Mesenchymal stem cell (in vitro differentiated cells and primary cell): ENCODE measurements around the gene AHSA1.

Experiments
- DNase-seq: peaks from one replicate; pipeline ENCODE4 v3.0.0-alpha.2; 2013
- H2AFZ ChIP-seq: one replicate; pipeline ENCODE4 v1.6.1; 2013; ENCODE audit warnings: low read depth, mild to moderate bottlenecking, control low read depth, inconsistent platforms, low read length, moderate library complexity
- H2AK5ac ChIP-seq: 2 replicates; pipeline ENCODE4 v1.6.1; 2013; ENCODE audit warnings: low read length, moderate library complexity, mild to moderate bottlenecking, inconsistent platforms; ENCODE audit not compliant: severe bottlenecking
- H2BK120ac ChIP-seq: one replicate; pipeline ENCODE4 v1.6.1; 2013; ENCODE audit warnings: low read depth, mild to moderate bottlenecking, inconsistent platforms, low read length, moderate library complexity
- H2BK12ac ChIP-seq, 2 experiments: one replicate each; pipeline ENCODE4 v1.6.1; 2013; ENCODE audit warnings: inconsistent platforms in 2 of 2, low read length in 2 of 2, mild to moderate bottlenecking in 2 of 2, moderate library complexity in 2 of 2, control low read depth in 1 of 2
- H2BK15ac ChIP-seq: one replicate; pipeline ENCODE4 v1.6.1; 2013; ENCODE audit warnings: mild to moderate bottlenecking, low read depth, inconsistent platforms; ENCODE audit not compliant: poor library complexity, severe bottlenecking
- H2BK5ac ChIP-seq: 2 replicates; pipeline ENCODE4 v1.6.1; 2013; ENCODE audit warnings: low read depth, mild to moderate bottlenecking, low read length, control low read depth, inconsistent platforms; ENCODE audit not compliant: poor library complexity, severe bottlenecking
- H3K14ac ChIP-seq, 2 experiments: one replicate each; pipeline ENCODE4 v1.6.1; 2013; ENCODE audit warnings: inconsistent platforms in 2 of 2, low read length in 2 of 2, control low read depth in 1 of 2, mild to moderate bottlenecking in 1 of 2, moderate library complexity in 1 of 2
- H3K18ac ChIP-seq, 2 experiments: one replicate each; pipeline ENCODE4 v1.6.1; 2013; ENCODE audit warnings: inconsistent platforms in 2 of 2, low read length in 2 of 2, control low read depth in 1 of 2, low read depth in 1 of 2, mild to moderate bottlenecking in 1 of 2
- H3K23ac ChIP-seq, 2 experiments: one replicate each; pipeline ENCODE4 v1.6.1; 2013; ENCODE audit warnings: inconsistent platforms in 2 of 2, low read length in 2 of 2, mild to moderate bottlenecking in 2 of 2, moderate library complexity in 2 of 2, control low read depth in 1 of 2
- H3K27ac ChIP-seq: 2 replicates; pipeline ENCODE4 v1.5.1; 2013; ENCODE audit warnings: mild to moderate bottlenecking, moderate library complexity, low read length, control low read depth, inconsistent platforms; ENCODE audit not compliant: poor library complexity, severe bottlenecking
- H3K27me3 ChIP-seq, 2 experiments: 2 replicates each; pipeline versions ENCODE4 v1.6.1 to v1.7.0; 2013; ENCODE audit warnings: low read length in 2 of 2, mild to moderate bottlenecking in 2 of 2, moderate library complexity in 2 of 2, control low read depth in 1 of 2, inconsistent platforms in 1 of 2; ENCODE audit not compliant: control insufficient read depth in 1 of 2, insufficient read depth in 1 of 2
- H3K36me3 ChIP-seq, 2 experiments: 2 replicates each; pipeline versions ENCODE4 v1.6.1 to v1.7.0; 2013; ENCODE audit warnings: low read length in 2 of 2, control low read depth in 1 of 2, inconsistent platforms in 1 of 2, low read depth in 1 of 2, mild to moderate bottlenecking in 1 of 2; ENCODE audit not compliant: insufficient read depth in 2 of 2, control insufficient read depth in 1 of 2
- H3K4ac ChIP-seq, 2 experiments: one replicate each; pipeline ENCODE4 v1.6.1; 2013; ENCODE audit warnings: inconsistent platforms in 2 of 2, low read length in 2 of 2, mild to moderate bottlenecking in 2 of 2, moderate library complexity in 2 of 2, control low read depth in 1 of 2, low read depth in 1 of 2
- H3K4me1 ChIP-seq: 2 replicates; pipeline ENCODE4 v1.6.1; 2013; ENCODE audit warnings: low read depth, low read length, control low read depth; ENCODE audit not compliant: control insufficient read depth, insufficient read depth
- H3K4me2 ChIP-seq: 2 replicates; pipeline ENCODE4 v1.6.1; 2013; ENCODE audit warnings: low read length, mild to moderate bottlenecking, inconsistent platforms; ENCODE audit not compliant: poor library complexity, severe bottlenecking
- H3K4me3 ChIP-seq, 2 experiments: 2 replicates each; pipeline versions ENCODE4 v1.5.1 to v1.7.0; 2013; ENCODE audit warnings: low read length in 2 of 2, mild to moderate bottlenecking in 2 of 2, control low read depth in 1 of 2, low read depth in 1 of 2; ENCODE audit not compliant: insufficient read depth in 1 of 2
- H3K79me1 ChIP-seq: replicated peaks from 2 replicates; pipeline ENCODE4 v1.6.1; 2013; ENCODE audit warnings: mild to moderate bottlenecking, control low read depth, low read length, inconsistent platforms; ENCODE audit not compliant: poor library complexity, severe bottlenecking
- H3K9ac ChIP-seq: 2 replicates; pipeline ENCODE4 v1.7.0; 2013; ENCODE audit warnings: mild to moderate bottlenecking, low read length, moderate library complexity
- H3K9me3 ChIP-seq: 2 replicates; pipeline ENCODE4 v1.7.0; 2013; ENCODE audit warnings: mild to moderate bottlenecking, low read length; ENCODE audit not compliant: control insufficient read depth
- H4K8ac ChIP-seq: one replicate; pipeline ENCODE4 v1.6.1; 2013; ENCODE audit warnings: inconsistent platforms, mild to moderate bottlenecking, low read length, moderate library complexity
- H4K91ac ChIP-seq: one replicate; pipeline ENCODE4 v1.6.1; 2013; ENCODE audit warnings: mild to moderate bottlenecking, low read length, inconsistent platforms
- WGBS: methylation state at CpG from one replicate; pipeline ENCODE4 v1.1.7; 2013; ENCODE audit warnings: mixed read lengths; 5-methylcytosine and 5-hydroxymethylcytosine counted together

Gene AHSA1

DNA sequence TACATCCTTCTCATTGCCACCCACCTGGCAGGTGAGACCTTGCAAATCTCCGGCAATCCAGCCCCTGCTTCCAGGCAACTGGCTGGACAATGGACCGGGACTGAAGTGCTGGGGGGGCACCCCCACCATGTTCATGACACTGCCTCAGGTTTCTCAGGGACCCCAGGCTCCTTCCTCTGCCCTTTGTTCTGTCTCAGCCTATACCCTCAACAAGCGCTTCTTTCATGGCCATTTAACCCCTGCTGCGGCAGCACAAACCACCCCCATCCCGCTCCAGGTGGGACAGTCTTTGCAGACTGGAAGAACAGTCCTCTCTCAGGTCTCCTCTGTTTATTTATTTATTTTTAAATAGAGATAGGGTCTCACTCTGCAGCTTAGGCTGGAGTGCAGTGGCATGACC lies 33.2 kb downstream of the AHSA1 start:
- Histone ChIP-seq H2AFZ (no peak overlapping the region), H4K8ac (no peak overlapping the region), H3K4ac (no peak overlapping the region), H3K18ac (no peak overlapping the region), H3K9me3 (no peaks in the 10 kb centered on the region), H2BK15ac (no peak overlapping the region), H2BK120ac (no peak overlapping the region), H2BK12ac (no peak overlapping the region), H3K27ac (no peak overlapping the region), H3K23ac (no peak overlapping the region), H3K4me3 (no peak overlapping the region), H3K27me3 (peaks cover 4 to 20% of the 10 kb centered on the region in 2 experiments), H3K4me1 (peaks cover 7% of the 10 kb centered on the region), H2BK5ac (no peak overlapping the region), H3K9ac (no peak overlapping the region), H4K91ac (no peak overlapping the region), H3K36me3 (no peaks in the 10 kb centered on the region), H2AK5ac (no peak overlapping the region), H3K79me1 (no peaks in the 10 kb centered on the region), H3K4me2 (no peak overlapping the region), H3K14ac (no peak overlapping the region)
- no peak for DNase-seq
- WGBS = 98% methylated on average over 5 of the region's 5 CpGs

DNA sequence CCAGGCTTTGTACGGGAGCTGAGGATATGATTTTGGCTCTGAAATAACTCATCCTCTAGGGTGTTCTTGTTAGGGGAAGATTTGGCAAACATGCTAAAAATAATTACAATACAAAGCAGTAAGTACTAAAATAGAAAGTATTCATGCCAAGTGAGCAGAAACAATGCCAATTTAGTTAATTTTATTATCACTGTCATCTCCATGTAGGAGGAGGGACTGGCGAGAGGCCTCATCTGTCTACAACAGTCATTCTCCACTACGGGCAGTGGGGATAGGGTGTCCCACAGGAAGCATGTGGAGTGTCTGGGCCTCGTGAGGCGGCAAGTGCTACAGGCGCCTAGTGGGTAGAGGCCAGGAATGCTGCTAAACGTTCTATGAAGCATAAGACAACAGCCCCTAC lies 37.4 kb downstream of the AHSA1 start:
- Histone ChIP-seq H3K9me3 (no peaks in the 10 kb centered on the region), H3K4ac (no peak overlapping the region), H3K23ac (no peak overlapping the region), H3K27me3 (peaks cover 20 to 32% of the 10 kb centered on the region in 2 experiments), H3K4me2 (no peak overlapping the region), H2AFZ (no peak overlapping the region), H2AK5ac (no peak overlapping the region), H4K91ac (no peak overlapping the region), H3K9ac (no peak overlapping the region), H3K18ac (no peak overlapping the region), H3K27ac (no peak overlapping the region), H4K8ac (no peak overlapping the region), H3K14ac (no peak overlapping the region), H2BK15ac (no peak overlapping the region), H2BK120ac (no peak overlapping the region), H2BK12ac (no peak overlapping the region), H3K4me1 (peaks cover 15% of the 10 kb centered on the region), H3K36me3 (no peaks in the 10 kb centered on the region), H3K4me3 (no peak overlapping the region), H2BK5ac (no peak overlapping the region), H3K79me1 (no peaks in the 10 kb centered on the region)
- WGBS = 96% methylated on average over 6 of the region's 7 CpGs
- no peak for DNase-seq

GRCh38 chr14:77498120-77498979 lies 40.5 kb downstream of the AHSA1 start, which contains the start of gene ISM2:
Gene ISM2, minus strand, starts transcription at chr14:77498816. Its CDS starts 23 bp downstream, at chr14:77498793.
- no peaks in the 10 kb centered on the region for H3K9me3 ChIP-seq
- H3K14ac ChIP-seq = no peak within 1 kb of the TSS
- H2BK12ac ChIP-seq = no peak within 1 kb of the TSS
- no peak within 1 kb of the TSS for H2BK5ac ChIP-seq
- H3K4ac ChIP-seq = no peak within 1 kb of the TSS
- peak within 1 kb of the TSS; percentile 97 for H3K4me2 ChIP-seq
- H3K4me1 ChIP-seq = peaks cover 15% of the 10 kb centered on the region
- no peak within 1 kb of the TSS for H4K8ac ChIP-seq
- no peak within 1 kb of the TSS for H2AFZ ChIP-seq
- no peak within 1 kb of the TSS for H3K18ac ChIP-seq
- peak; percentile 34 for DNase-seq
- no peaks in the 10 kb centered on the region for H3K36me3 ChIP-seq
- H3K27ac ChIP-seq = no peak within 1 kb of the TSS
- H4K91ac ChIP-seq = no peak within 1 kb of the TSS
- no peak within 1 kb of the TSS for H2BK120ac ChIP-seq
- no peak within 1 kb of the TSS for H2BK15ac ChIP-seq
- peak within 1 kb of the TSS; percentile 63 to 71 for H3K4me3 ChIP-seq
- H3K9ac ChIP-seq = no peak within 1 kb of the TSS
- no peak within 1 kb of the TSS for H2AK5ac ChIP-seq
- 4% methylated on average over 92 of the region's 104 CpGs for WGBS
- peak within 1 kb of the TSS in 1 of 2 experiments; percentile 96 for H3K23ac ChIP-seq
- H3K27me3 ChIP-seq = peaks cover 21 to 25% of the 10 kb centered on the region in 2 experiments
- no peaks in the 10 kb centered on the region for H3K79me1 ChIP-seq

DNA sequence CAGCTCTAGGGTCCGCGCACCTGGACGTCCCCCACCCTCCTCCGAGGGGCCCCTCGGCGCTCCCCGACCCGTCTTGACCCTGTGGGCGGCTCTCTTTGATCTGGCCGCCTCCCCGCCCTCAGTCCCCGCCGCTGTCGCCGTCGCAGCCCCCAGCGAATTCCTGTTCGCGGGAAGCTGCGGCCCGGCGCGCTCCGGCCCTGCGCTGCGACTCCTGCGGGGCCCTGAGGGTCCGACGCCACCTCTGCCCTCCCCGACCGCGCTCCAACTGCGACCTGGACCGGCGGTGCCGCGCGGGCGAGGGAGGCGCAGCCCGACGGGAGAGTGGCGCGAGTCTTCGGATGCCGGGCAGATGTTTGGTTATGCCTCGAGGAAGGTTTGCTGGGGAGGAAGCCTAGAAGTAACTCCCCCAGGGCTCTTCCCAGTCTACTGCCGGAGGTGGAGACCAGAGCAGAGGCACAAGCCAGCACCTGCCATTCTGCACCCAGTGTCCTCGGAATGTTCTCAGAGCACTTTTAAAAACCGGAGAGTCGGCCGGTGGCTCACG lies 41.2 kb downstream of the AHSA1 start:
- peak overlapping the region in 1 of 2 experiments; percentile 90 for H3K23ac ChIP-seq
- H3K18ac ChIP-seq = no peak overlapping the region
- no peaks in the 10 kb centered on the region for H3K79me1 ChIP-seq
- 8% methylated on average over 53 of the region's 53 CpGs for WGBS
- H3K4me3 ChIP-seq = peak overlapping the region; percentile 63 to 71
- H3K4ac ChIP-seq = no peak overlapping the region
- no peak for DNase-seq
- H3K14ac ChIP-seq = no peak overlapping the region
- H2BK15ac ChIP-seq = no peak overlapping the region
- no peak overlapping the region for H2BK12ac ChIP-seq
- H3K9ac ChIP-seq = no peak overlapping the region
- peaks cover 21 to 25% of the 10 kb centered on the region in 2 experiments for H3K27me3 ChIP-seq
- H4K8ac ChIP-seq = no peak overlapping the region
- H3K4me2 ChIP-seq = peak overlapping the region; percentile 97
- no peak overlapping the region for H2AFZ ChIP-seq
- H2BK5ac ChIP-seq = no peak overlapping the region
- no peak overlapping the region for H2BK120ac ChIP-seq
- H3K36me3 ChIP-seq = no peaks in the 10 kb centered on the region
- no peak overlapping the region for H3K27ac ChIP-seq
- no peaks in the 10 kb centered on the region for H3K9me3 ChIP-seq
- no peak overlapping the region for H4K91ac ChIP-seq
- no peak overlapping the region for H2AK5ac ChIP-seq
- H3K4me1 ChIP-seq = peaks cover 15% of the 10 kb centered on the region
